HG02885 (cell line): ENCODE results near the gene RASA3.
A peak's percentile ranks its signal among the peaks of the same experiment; 100 is the strongest.

Experiments used
- ATAC-seq: cut with Tn5 transposase; IDR thresholded peaks from one replicate; pipeline ENCODE4 v1.9.1; 2021; ENCODE audit warnings: mild to moderate bottlenecking; ENCODE audit not compliant: unreplicated experiment, poor library complexity

RASA3 gene

GRCh38 chr13:113930671-113931637 is 201.5 kb downstream of the RASA3 start:
- ATAC-seq: peak; percentile 78

- no peak for ATAC-seq
These were observed 202.5 kb downstream of the RASA3 start for GRCh38 chr13:113929628-113930615.

GRCh38 chr13:113928685-113929627 is 203.5 kb downstream of the RASA3 start:
- no peak for ATAC-seq
